GM18505 (cell line): ENCODE data around the gene PXK.
"Not testable (repeated sequence)": the region's sequence is repeated elsewhere in the genome, so short reads cannot be mapped to it uniquely, and the experiment has no call there.

Experiments used
- ATAC-seq: cut with Tn5 transposase; IDR thresholded peaks from one replicate; pipeline ENCODE4 v1.9.1; 2021; ENCODE audit not compliant: unreplicated experiment
- POLR2A ChIP-seq: IDR thresholded peaks from 4 replicates; pipeline ENCODE4 v1.6.1; 2011; ENCODE audit warnings: borderline replicate concordance; ENCODE audit not compliant: insufficient read depth, insufficient read length; ENCODE audit errors: extremely low read depth

PXK gene

GRCh38 chr3:58432905-58433304 lies 100.2 kb downstream of the PXK start:
- no peak for ATAC-seq
- TF ChIP-seq POLR2A: no peak

GRCh38 chr3:58433400-58434167 lies 100.9 kb downstream of the PXK start, which contains the start of gene PDHB:
PDHB (minus strand) TSS chr3:58433832; CDS start chr3:58433809, 23 bp downstream.
- peak; percentile 94 for TF ChIP-seq POLR2A
- ATAC-seq: peak; percentile 94

DNA sequence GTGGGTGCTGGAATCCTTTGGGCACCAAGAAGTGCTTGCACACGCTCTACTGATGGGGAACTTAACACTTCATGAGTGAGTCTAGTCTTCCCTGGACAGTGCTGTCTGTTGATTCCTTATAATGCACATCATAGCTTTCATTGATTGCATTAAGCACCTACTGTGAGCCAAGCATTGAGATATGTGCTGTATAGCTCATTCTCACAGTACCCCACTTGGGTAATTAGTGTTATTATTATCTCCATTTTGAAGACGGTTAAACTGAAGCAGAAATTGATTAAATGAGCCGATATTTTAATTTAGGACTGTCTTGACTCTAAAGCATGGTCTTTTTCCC lies 101.4 kb downstream of the PXK start:
- no peak for TF ChIP-seq POLR2A
- no peak for ATAC-seq

GRCh38 chr3:58434511-58434910 lies 101.8 kb downstream of the PXK start:
- ATAC-seq: no peak
- no peak for TF ChIP-seq POLR2A

- no peak for TF ChIP-seq POLR2A
- no peak for ATAC-seq
These were observed 102.3 kb downstream of the PXK start for GRCh38 chr3:58434990-58435389.

DNA sequence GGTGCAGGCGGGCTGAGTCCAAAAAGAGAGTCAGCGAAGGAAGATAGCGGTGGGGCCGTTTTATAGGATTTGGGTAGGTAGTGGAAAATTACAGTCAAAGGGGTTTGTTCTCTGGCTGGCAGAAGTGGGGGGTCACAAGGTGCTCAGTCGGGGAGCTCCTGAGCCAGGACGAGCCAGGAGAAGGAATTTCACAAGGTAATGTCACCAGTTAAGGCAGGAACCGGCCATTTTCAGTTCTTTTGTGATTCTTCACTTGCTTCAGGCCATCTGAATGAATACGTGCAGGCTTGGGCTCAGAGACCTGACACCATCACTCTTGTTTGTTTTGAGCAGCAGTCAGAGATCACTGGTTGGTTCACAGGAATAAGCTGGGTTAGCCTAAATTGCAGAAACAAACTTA lies 104.6 kb downstream of the PXK start:
- ATAC-seq: not testable (repeated sequence)

DNA sequence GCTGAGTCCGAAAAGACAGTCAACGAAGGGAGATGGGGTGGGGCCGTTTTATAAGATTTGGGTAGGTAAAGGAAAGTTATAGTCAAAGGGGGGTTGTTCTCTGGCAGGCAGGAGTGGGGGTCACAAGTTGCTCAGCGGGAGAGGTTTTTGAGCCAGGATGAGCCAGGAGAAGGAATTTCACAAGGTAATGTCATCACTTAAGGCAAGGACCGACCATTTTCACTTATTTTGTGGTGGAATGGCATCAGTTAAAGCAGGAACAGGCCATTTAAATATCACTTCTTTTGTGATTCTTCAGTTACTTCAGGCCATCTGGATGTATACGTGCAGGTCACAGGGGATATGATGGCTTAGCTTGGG lies 108.3 kb downstream of the PXK start:
- not testable (repeated sequence) for ATAC-seq

GRCh38 chr3:58441514-58442450 lies 109.1 kb downstream of the PXK start:
- no peak for TF ChIP-seq POLR2A
- ATAC-seq: no peak

- no peak for TF ChIP-seq POLR2A
- ATAC-seq: no peak
These were observed 119.5 kb downstream of the PXK start for GRCh38 chr3:58452176-58452575.

DNA sequence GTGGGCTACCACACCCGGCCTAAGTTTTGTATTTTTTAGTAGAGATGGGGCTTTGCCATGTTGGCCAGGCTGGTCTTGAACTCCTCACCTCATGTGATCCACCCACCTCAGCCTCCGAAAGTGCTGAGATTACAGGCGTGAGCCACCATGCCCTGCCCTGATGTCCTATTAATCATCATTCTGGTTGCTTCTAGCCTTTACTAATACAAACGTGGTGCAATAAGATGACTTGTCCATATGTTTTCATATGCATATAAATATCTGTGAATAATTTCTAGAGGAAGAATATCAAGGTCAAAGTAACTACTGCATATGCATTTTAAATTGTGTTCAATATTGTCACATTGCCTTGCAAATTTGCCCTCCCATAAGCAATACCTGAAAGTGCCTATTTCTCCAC lies 126.5 kb downstream of the PXK start:
- TF ChIP-seq POLR2A: no peak
- no peak for ATAC-seq

GRCh38 chr3:58462829-58463180 lies 130.1 kb downstream of the PXK start:
- TF ChIP-seq POLR2A: no peak
- no peak for ATAC-seq

DNA sequence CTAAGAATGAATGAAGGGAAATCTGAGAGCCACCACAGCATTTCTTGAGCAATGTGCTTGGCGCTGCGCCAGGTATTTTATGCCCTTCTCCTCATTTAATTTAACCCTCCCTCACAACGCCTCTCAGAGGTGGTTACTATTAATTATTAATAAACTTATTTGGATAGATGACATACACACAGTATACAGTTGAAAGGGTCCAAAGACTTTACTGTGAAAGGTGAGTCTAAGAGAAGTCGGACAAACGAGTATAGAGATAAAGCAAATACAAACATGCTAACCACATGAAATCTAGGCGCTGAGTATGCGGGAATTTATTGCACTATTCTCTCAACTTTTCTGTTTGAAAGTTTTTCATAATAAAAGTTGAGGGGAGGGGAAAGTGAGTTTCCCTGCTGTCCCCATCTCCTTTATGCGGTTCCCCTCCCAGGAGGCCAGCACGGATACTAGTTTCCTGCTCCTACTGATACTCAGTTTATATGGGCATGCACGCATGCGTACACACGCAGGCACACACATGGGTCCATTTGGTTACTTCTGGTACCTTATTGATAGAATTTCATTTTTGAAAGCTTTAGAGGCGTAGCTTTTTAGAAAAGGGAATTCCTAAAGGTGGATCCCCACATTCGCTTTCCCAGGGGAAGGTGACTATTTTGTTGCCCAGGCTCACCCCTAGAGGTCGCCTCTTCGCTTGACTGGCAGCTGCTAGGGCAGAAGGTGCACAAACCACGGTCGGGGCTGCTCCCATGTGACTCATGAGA lies 130.7 kb downstream of the PXK start:
- TF ChIP-seq POLR2A: no peak
- no peak for ATAC-seq

GRCh38 chr3:58463942-58464271 lies 131.2 kb downstream of the PXK start:
- ATAC-seq: no peak
- TF ChIP-seq POLR2A: no peak

- no peak for TF ChIP-seq POLR2A
These were observed 132.2 kb downstream of the PXK start for GRCh38 chr3:58464866-58465265.

More at GRCh38 chr3:58464866-58465265, 132.2 kb downstream of the PXK start:
- no peak for ATAC-seq
